ENCODE measurements around the gene XAB2.

The XAB2 gene

DNA sequence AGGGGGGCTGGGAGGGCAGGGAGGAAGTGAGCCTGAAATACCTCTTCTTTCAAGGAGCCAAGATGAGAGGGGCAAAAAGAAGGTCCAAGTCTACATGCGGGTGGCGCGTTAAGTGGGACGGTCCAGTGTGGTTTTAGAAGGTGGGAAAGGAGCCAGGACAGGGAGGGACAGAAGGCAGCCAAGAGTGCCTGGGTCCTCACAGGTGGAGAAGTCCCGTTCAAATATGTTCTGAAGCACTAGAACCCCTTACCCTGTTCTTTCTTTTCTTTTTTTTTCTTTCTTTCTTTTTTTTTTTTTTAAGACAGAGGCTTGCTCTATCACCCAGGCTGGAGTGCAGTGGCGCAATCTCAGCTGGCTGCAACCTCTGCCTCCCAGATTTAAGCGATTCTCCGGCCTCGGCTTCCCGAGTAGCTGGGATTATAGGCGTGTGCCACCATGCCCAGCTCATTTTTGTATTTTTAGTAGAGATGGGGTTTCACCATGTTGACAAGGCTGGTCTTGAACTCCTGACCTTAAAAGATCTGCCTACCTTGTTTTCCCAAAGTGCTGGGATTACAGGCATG is 26.3 kb downstream of the XAB2 start:
- ChIA-PET CTCF (no interaction called here), POLR2A (ENCODE audit: low non-redundant PET) (interaction anchor here (0.6 kb wide), 1 partner anchor 11 kb away, joined by 12 read pairs; no protein-coding TSS in a partner anchor)
- no peak for TF ChIP-seq CTCF (conservative IDR thresholded peaks at IDR 0.05; ENCODE audit: low read depth)

GRCh38 chr19:7602240-7602934 is 27.0 kb downstream of the XAB2 start:
- no peak for DNase-seq (ENCODE audit: low spot score)
- TF ChIP-seq CTCF (conservative IDR thresholded peaks at IDR 0.05; ENCODE audit: low read depth), result no peak
- CTCF ChIA-PET, result no interaction called here
- peak overlapping the region; percentile 9; the same call in 1 of the 2 replicates for H3K27ac ChIP-seq
- POLR2A ChIA-PET (ENCODE audit: low non-redundant PET), result no interaction called here

More for the DNA sequence above, 26.3 kb downstream of the XAB2 start:
- DNase-seq (ENCODE audit: low spot score), result no peak
- peak overlapping the region; percentile 9; the same call in 1 of the 2 replicates for H3K27ac ChIP-seq

GRCh38 chr19:7600721-7601120 is 28.6 kb downstream of the XAB2 start:
- H3K27ac ChIP-seq, result no peak overlapping the region
- TF ChIP-seq CTCF (conservative IDR thresholded peaks at IDR 0.05; ENCODE audit: low read depth), result no peak
- CTCF ChIA-PET, result no interaction called here
- POLR2A ChIA-PET (ENCODE audit: low non-redundant PET), result no interaction called here
- DNase-seq (ENCODE audit: low spot score), result no peak

DNA sequence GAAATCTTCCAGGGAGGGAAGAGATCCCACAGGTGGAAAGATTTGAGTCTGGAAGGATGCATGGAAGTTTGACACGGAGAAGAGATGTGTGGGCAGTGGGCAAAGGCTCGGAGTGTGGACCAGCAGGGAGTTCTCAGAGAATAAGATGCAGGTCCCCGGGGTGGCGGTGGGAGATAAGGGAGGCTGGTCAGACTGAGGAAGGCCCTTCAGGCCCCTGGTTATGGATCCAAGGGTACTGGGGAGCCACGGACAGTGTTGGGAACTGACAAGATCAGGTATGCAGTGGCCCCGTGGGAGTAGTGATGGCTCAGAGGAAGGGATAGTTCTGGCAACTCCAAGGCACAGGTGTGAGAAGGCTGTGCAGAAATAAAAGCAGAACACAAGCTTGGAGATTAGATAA is 31.2 kb downstream of the XAB2 start:
- POLR2A ChIA-PET (ENCODE audit: low non-redundant PET), result no interaction called here
- no peak for TF ChIP-seq CTCF (conservative IDR thresholded peaks at IDR 0.05; ENCODE audit: low read depth)
- no peak for DNase-seq (ENCODE audit: low spot score)
- H3K27ac ChIP-seq, result no peak overlapping the region
- CTCF ChIA-PET, result interaction anchor here (0.6 to 1.6 kb wide), 4 partner anchors 30 to 465 kb away, joined by 3 to 5 read pairs (median 3); no protein-coding TSS in a partner anchor

GRCh38 chr19:7597689-7598088 is 31.7 kb downstream of the XAB2 start:
- H3K27ac ChIP-seq, result no peak overlapping the region
- ChIA-PET CTCF (interaction anchor here (0.6 to 1.6 kb wide), 3 partner anchors 30 to 202 kb away, joined by 3 to 5 read pairs (median 3); no protein-coding TSS in a partner anchor), POLR2A (ENCODE audit: low non-redundant PET) (interaction anchor here (0.6 kb wide), 1 partner anchor 32 kb away, joined by 3 read pairs; the partner anchor contains the start of genes PET100 and XAB2)
- DNase-seq (ENCODE audit: low spot score), result no peak
- no peak for TF ChIP-seq CTCF (conservative IDR thresholded peaks at IDR 0.05; ENCODE audit: low read depth)

GRCh38 chr19:7596211-7596937 is 33.0 kb downstream of the XAB2 start:
- POLR2A ChIA-PET (ENCODE audit: low non-redundant PET), result no interaction called here
- CTCF ChIA-PET, result interaction anchor here (0.6 to 1.7 kb wide), 4 partner anchors 21 to 242 kb away, joined by 3 to 10 read pairs (median 4); no protein-coding TSS in a partner anchor
- H3K27ac ChIP-seq, result no peak overlapping the region
- no peak for TF ChIP-seq CTCF (conservative IDR thresholded peaks at IDR 0.05; ENCODE audit: low read depth)
- no peak for DNase-seq (ENCODE audit: low spot score)

Measured in RWPE1 (cell line).